Gastroesophageal sphincter (tissue), 4 donors: ENCODE data around the gene FNTB. TPM values are rescaled to one million over a fixed set of nuclear protein-coding genes. Genes with fewer than 3 reads are reported as not detected.

Experiments used
- ATAC-seq: fragments of 150-250 bp; one replicate; pipeline ENCODE4 v1.9.1; 2016; ENCODE audit warnings: mild to moderate bottlenecking, moderate library complexity
- H3K27ac ChIP-seq, 4 donors: fragments of 200-600 bp; sonication (generic) in 3 of 4; 1 replicate in 3 of 4; 2 replicates in 1 of 4; pipeline ENCODE4 v1.5.1; 2016 to 2019
- H3K27me3 ChIP-seq: fragments of 200-600 bp; sonication (generic); one replicate; pipeline ENCODE4 v1.5.1; 2019
- H3K36me3 ChIP-seq, 2 donors: fragments of 200-600 bp; sonication (generic); one replicate each; pipeline ENCODE4 v1.5.1; 2019; ENCODE audit warnings: control low read depth in 1 of 2
- H3K4me1 ChIP-seq, 3 donors: fragments of 200-600 bp; sonication (generic); 1 replicate in 2 of 3; 2 replicates in 1 of 3; pipeline ENCODE4 v1.5.1; 2016 to 2019; ENCODE audit warnings: control low read depth in 2 of 3
- H3K4me3 ChIP-seq, 2 donors: fragments of 200-600 bp; sonication (generic); one replicate each; pipeline ENCODE4 v1.5.1; 2019; ENCODE audit warnings: mild to moderate bottlenecking in 1 of 2, moderate library complexity in 1 of 2
- H3K9me3 ChIP-seq, 3 donors: fragments of 200-600 bp; sonication (generic); one replicate each; pipeline ENCODE4 v1.5.1; 2017 to 2019; ENCODE audit warnings: control low read depth in 2 of 3
- EP300 ChIP-seq: sonication (generic); formaldehyde crosslinking; IDR thresholded peaks from one replicate; pipeline ENCODE4 v1.6.1; 2017; ENCODE audit warnings: antibody characterized with exemption, mild to moderate bottlenecking
- POLR2A ChIP-seq, 2 donors: fragments of 450-650 bp; IDR thresholded peaks; one replicate each; pipeline ENCODE4 v1.6.1; 2017; ENCODE audit warnings: antibody characterized with exemption in 2 of 2, mild to moderate bottlenecking in 2 of 2, moderate library complexity in 1 of 2
- POLR2AphosphoS5 ChIP-seq: sonication (generic); formaldehyde crosslinking; IDR thresholded peaks from one replicate; pipeline ENCODE4 v1.6.1; 2017; ENCODE audit warnings: antibody characterized with exemption
- WGBS, 2 donors: methylation state at CpG; one replicate each; pipeline ENCODE4 v1.1.5; 2018; ENCODE audit warnings: low coverage in 1 of 2; 5-methylcytosine and 5-hydroxymethylcytosine counted together
- small RNA-seq, 4 donors: library from RNA; depleted of rRNA; stranded (forward); fragments of <200 nt; gene quantifications; one replicate each; pipeline ENCODE3, GENCODE V24; 2016
- total RNA-seq, 4 donors: library from RNA; depleted of rRNA; stranded (reverse); fragments of >200 nt; gene quantifications; one replicate each; pipeline ENCODE4 v1.1.0, GENCODE V29; 2016
- TF ChIP-seq, protein P1 (sequence below), 4 experiments: fragments of 200-600 bp in 2 of 4; fragments of 450-650 bp in 2 of 4; sonication (generic) in 1 of 4; IDR thresholded peaks; one replicate each; pipeline ENCODE4 v1.5.1; 2017 to 2019; ENCODE audit warnings: antibody characterized with exemption in 4 of 4, mild to moderate bottlenecking in 2 of 4, moderate library complexity in 2 of 4

Gene FNTB
- total RNA-seq, 4 donors from 2014 or later, result 12.5 to 22.7 (median 17.2) TPM

DNA sequence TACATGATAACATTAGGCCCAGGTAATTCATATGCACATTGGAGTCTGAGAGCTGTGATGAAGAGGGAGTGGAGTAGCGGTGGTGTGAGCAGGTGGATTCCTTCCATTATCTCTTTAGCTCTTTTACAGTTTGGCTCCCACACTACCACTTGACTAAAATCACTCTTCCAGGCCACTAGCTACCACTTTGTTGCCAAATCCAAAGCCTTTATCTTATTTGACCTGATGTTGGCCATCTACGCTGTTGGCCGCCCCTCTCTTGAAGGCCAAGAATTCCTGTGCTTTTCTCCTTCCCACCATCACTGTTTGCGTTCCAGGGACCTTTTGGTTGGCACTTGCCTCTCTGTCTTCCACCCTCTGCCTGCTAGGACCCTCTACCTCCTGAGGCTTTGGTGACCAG is 119.6 kb downstream of the FNTB start:
- H3K27ac ChIP-seq, result no peak overlapping the region
- no peaks in the 10 kb centered on the region for H3K27me3 ChIP-seq
- H3K9me3 ChIP-seq, result no peaks in the 10 kb centered on the region
- ATAC-seq, result no peak
- WGBS, 2 donors, result 87 to 100% methylated on average over 2 to 4 of the region's 4 CpGs
- peaks cover 0 to 11% (median 0%) of the 10 kb centered on the region in 3 donors for H3K4me1 ChIP-seq
- no peaks in the 10 kb centered on the region for H3K36me3 ChIP-seq
- TF ChIP-seq POLR2AphosphoS5, result no peak
- TF ChIP-seq POLR2A (IDR thresholded peaks at IDR 0.05), result no peak
- TF ChIP-seq EP300, result no peak
- H3K4me3 ChIP-seq, result no peak overlapping the region

DNA sequence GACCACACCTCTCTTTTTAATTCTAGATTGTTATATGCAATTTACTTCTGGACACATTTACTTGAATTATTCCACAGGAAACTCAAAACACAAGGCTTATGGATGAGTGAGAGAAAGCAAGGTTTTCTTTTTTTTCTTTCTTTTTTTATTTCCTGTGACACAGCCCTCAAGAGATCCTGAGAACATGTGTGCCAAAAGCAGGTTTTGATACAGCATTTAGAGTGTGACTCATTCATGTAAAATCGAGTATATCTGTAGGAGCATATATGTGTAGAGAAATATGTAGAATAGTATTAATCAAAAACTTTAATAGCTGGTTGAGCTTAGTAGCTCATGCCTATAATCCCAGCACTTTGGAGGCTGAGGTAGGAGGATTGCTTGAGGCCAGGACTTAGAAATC is 120.0 kb downstream of the FNTB start:
- no peak for ATAC-seq
- H3K9me3 ChIP-seq, result no peaks in the 10 kb centered on the region
- peaks cover 0 to 8% (median 0%) of the 10 kb centered on the region in 3 donors for H3K4me1 ChIP-seq
- no peak overlapping the region for H3K27ac ChIP-seq
- no peaks in the 10 kb centered on the region for H3K36me3 ChIP-seq
- H3K27me3 ChIP-seq, result no peaks in the 10 kb centered on the region
- no peak overlapping the region for H3K4me3 ChIP-seq
- no peak for TF ChIP-seq POLR2AphosphoS5
- TF ChIP-seq EP300, result no peak
- TF ChIP-seq, protein P1, sequence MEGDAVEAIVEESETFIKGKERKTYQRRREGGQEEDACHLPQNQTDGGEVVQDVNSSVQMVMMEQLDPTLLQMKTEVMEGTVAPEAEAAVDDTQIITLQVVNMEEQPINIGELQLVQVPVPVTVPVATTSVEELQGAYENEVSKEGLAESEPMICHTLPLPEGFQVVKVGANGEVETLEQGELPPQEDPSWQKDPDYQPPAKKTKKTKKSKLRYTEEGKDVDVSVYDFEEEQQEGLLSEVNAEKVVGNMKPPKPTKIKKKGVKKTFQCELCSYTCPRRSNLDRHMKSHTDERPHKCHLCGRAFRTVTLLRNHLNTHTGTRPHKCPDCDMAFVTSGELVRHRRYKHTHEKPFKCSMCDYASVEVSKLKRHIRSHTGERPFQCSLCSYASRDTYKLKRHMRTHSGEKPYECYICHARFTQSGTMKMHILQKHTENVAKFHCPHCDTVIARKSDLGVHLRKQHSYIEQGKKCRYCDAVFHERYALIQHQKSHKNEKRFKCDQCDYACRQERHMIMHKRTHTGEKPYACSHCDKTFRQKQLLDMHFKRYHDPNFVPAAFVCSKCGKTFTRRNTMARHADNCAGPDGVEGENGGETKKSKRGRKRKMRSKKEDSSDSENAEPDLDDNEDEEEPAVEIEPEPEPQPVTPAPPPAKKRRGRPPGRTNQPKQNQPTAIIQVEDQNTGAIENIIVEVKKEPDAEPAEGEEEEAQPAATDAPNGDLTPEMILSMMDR (IDR thresholded peaks at IDR 0.05), result no peak
- no peak for TF ChIP-seq POLR2A (IDR thresholded peaks at IDR 0.05)
- WGBS, 2 donors, result 56% methylated on average over 1 of the region's 1 CpG

- no peaks in the 10 kb centered on the region for H3K9me3 ChIP-seq
- H3K4me3 ChIP-seq, result no peak overlapping the region
- H3K27me3 ChIP-seq, result no peaks in the 10 kb centered on the region
- TF ChIP-seq, protein P1 (IDR thresholded peaks at IDR 0.05), result no peak
- TF ChIP-seq EP300 (no peak), POLR2A (IDR thresholded peaks at IDR 0.05) (no peak), POLR2AphosphoS5 (no peak)
- no peak for ATAC-seq
- no peaks in the 10 kb centered on the region for H3K36me3 ChIP-seq
- H3K4me1 ChIP-seq, result peaks cover 0 to 8% (median 0%) of the 10 kb centered on the region in 3 donors
- 63 to 100% methylated on average over 1 of the region's 1 CpG for WGBS, 2 donors
- no peak overlapping the region for H3K27ac ChIP-seq
Observed at GRCh38 chr14:65107200-65107599, 120.5 kb downstream of the FNTB start.

DNA sequence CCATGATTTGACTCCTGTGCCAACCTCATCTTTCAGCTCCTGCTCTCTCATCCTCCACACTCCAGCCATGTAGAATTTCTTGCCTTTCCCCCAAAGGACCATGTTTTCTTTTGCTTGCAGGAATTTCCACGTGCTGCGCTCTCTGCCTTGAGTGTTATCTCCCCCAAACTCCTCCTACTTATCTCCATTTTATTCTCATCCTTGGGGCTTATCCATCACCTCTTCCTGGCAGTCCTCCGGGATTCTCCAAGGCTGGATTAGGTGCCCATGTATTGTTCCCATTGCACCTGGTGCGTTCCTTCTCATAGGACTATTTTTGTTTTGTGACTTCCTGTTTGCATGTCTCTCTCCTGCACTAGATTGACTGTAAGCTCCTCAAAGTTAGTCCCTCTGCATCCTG is 122.7 kb downstream of the FNTB start:
- TF ChIP-seq, protein P1 (IDR thresholded peaks at IDR 0.05), result no peak
- TF ChIP-seq POLR2AphosphoS5, result no peak
- TF ChIP-seq EP300, result no peak
- TF ChIP-seq POLR2A (IDR thresholded peaks at IDR 0.05), result no peak
- WGBS, 2 donors, result 86 to 88% methylated on average over 4 of the region's 4 CpGs
- H3K27me3 ChIP-seq, result no peaks in the 10 kb centered on the region

DNA sequence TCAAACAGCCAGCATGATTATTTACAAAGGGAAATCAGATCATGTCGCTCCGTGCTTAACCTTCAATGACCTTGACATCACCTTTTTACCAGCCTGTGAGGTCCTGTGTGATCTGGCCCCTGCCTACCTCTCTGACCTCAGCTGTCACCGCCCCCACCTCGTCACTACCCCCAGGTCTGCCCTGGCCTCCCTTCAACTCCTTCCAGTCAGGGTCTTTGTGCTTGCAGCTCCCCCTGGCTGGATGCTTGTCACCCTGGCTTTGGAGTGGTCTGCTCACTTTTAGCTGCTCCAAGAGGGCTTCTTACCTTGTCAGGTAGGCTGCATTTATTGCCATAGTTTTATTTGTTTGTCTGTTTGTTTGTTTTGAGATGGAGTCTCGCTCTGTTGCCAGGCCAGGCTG is 123.8 kb downstream of the FNTB start:
- no peak for TF ChIP-seq POLR2A (IDR thresholded peaks at IDR 0.05)
- TF ChIP-seq POLR2AphosphoS5, result no peak
- TF ChIP-seq, protein P1 (IDR thresholded peaks at IDR 0.05), result no peak
- TF ChIP-seq EP300, result no peak
- ATAC-seq, result no peak
- no peaks in the 10 kb centered on the region for H3K27me3 ChIP-seq
- H3K36me3 ChIP-seq, result no peaks in the 10 kb centered on the region
- no peak overlapping the region for H3K27ac ChIP-seq
- 11 to 50% methylated on average over 3 to 4 of the region's 5 CpGs for WGBS, 2 donors
- no peaks in the 10 kb centered on the region for H3K4me1 ChIP-seq
- no peaks in the 10 kb centered on the region for H3K9me3 ChIP-seq
- no peak overlapping the region for H3K4me3 ChIP-seq

More for the DNA sequence above, 122.7 kb downstream of the FNTB start:
- Histone ChIP-seq H3K4me3 (no peak overlapping the region), H3K9me3 (no peaks in the 10 kb centered on the region), H3K4me1 (no peaks in the 10 kb centered on the region), H3K27ac (no peak overlapping the region), H3K36me3 (no peaks in the 10 kb centered on the region)
- no peak for ATAC-seq

Small RNA genes lying within 50 kb of the gene (small RNA-seq; reads per million reads assigned to genes)
- 0 reads per million in 4 donors for gene MIR4706

Other genes starting within 250 kb of the FNTB start
- gene SPTB, start 107.0 kb upstream of the FNTB start, total RNA-seq, result 1 to 10 TPM in 2 of 4 donors, under 1 TPM in 2; 0.62 to 3.1 (median 1.0) TPM
- 100 to 1,000 TPM in 3 of 4 donors, 10 to 100 TPM in 1; 88.0 to 183 (median 114) TPM for gene CHURC1, start 72.4 kb upstream of the FNTB start, total RNA-seq
- 10 to 100 TPM in 1 of 4 donors, 1 to 10 TPM in 1, under 1 TPM in 1, not detected in 1; 0.93 to 10.6 (median 1.4) TPM for gene GPX2, start 44.1 kb upstream of the FNTB start, total RNA-seq
- gene RAB15, start 14.6 kb upstream of the FNTB start, total RNA-seq, result 10 to 100 TPM in 1 of 4 donors, 1 to 10 TPM in 3; 2.5 to 10.0 (median 5.6) TPM
- 10 to 100 TPM; 61.8 to 87.1 (median 80.9) TPM for gene MAX, start 115.6 kb downstream of the FNTB start, total RNA-seq